GM19467 (cell line): ENCODE measurements around the gene CAPN12.
A peak's percentile ranks its signal among the peaks of the same experiment; 100 is the strongest.
"Not testable (repeated sequence)": the region's sequence is repeated elsewhere in the genome, so short reads cannot be mapped to it uniquely, and the experiment has no call there.

ENCODE experiments used
- ATAC-seq: cut with Tn5 transposase; IDR thresholded peaks from one replicate; pipeline ENCODE4 v1.9.1; 2021; ENCODE audit warnings: mild to moderate bottlenecking, moderate library complexity; ENCODE audit not compliant: unreplicated experiment

The CAPN12 gene, protein sequence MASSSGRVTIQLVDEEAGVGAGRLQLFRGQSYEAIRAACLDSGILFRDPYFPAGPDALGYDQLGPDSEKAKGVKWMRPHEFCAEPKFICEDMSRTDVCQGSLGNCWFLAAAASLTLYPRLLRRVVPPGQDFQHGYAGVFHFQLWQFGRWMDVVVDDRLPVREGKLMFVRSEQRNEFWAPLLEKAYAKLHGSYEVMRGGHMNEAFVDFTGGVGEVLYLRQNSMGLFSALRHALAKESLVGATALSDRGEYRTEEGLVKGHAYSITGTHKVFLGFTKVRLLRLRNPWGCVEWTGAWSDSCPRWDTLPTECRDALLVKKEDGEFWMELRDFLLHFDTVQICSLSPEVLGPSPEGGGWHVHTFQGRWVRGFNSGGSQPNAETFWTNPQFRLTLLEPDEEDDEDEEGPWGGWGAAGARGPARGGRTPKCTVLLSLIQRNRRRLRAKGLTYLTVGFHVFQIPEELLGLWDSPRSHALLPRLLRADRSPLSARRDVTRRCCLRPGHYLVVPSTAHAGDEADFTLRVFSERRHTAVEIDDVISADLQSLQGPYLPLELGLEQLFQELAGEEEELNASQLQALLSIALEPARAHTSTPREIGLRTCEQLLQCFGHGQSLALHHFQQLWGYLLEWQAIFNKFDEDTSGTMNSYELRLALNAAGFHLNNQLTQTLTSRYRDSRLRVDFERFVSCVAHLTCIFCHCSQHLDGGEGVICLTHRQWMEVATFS

DNA sequence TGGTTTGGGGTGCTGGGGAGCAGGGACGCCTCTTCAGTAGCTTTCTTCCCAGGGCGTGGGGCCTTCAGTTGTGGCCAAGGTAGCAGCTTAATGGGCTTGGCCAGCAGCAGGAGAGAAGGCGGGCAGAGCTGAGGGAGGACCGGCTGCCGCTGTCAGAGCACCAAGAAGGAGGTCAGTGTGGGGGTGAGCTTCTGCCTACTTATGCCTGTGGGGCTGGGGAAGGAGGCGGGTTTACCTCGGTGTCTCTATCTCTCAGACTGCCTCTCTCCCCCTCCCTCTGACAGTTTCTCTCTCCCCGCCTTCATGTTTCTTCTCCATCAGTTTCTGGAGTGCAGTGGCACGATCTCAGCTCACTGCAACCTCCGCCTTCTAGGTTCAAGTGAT is at the start of gene CAPN12:
CAPN12 (minus strand) TSS at position 177 of the 384 bp plus-strand sequence. CDS start 309 bp downstream, outside the sequence.
- no peak for ATAC-seq

DNA sequence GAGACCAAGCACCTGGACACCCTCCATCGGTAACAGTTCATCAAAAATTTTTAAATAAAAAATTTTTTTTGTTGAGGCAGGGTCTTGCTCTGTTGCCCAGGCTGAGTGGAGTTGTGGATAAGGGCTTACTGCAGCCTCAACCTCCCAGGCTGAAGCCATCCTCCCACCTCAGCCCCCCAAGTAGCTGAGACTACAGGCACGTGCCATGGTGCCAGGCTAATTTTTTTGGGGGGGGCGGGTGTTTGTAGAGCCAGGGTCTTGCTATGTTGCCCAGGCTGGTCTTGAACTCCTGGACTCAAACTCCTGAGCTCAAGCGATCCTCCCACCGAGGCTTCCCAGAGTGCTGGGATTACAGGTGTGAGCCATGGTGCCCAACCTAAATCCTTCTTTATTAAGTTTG is 49.4 kb upstream of the CAPN12 start:
- ATAC-seq = no peak

DNA sequence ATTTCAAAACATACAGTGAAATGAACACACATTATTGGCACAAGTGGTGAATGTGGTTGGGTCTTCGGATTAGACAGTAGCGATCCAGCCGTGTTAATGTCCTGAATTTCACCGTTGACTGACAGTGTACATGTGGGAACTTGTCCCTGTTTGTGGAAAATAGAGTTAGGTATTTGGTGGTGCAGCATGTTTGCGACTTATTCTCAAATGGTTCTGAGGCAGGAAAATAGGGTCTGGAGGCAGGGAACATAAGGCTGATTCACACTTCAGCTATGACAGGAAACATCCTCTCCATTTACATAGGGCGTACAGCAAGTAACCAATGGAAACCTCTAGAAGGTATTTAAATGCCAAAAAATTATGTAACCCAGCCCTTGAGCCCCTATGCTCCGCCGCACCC is 48.9 kb upstream of the CAPN12 start:
- ATAC-seq = no peak

DNA sequence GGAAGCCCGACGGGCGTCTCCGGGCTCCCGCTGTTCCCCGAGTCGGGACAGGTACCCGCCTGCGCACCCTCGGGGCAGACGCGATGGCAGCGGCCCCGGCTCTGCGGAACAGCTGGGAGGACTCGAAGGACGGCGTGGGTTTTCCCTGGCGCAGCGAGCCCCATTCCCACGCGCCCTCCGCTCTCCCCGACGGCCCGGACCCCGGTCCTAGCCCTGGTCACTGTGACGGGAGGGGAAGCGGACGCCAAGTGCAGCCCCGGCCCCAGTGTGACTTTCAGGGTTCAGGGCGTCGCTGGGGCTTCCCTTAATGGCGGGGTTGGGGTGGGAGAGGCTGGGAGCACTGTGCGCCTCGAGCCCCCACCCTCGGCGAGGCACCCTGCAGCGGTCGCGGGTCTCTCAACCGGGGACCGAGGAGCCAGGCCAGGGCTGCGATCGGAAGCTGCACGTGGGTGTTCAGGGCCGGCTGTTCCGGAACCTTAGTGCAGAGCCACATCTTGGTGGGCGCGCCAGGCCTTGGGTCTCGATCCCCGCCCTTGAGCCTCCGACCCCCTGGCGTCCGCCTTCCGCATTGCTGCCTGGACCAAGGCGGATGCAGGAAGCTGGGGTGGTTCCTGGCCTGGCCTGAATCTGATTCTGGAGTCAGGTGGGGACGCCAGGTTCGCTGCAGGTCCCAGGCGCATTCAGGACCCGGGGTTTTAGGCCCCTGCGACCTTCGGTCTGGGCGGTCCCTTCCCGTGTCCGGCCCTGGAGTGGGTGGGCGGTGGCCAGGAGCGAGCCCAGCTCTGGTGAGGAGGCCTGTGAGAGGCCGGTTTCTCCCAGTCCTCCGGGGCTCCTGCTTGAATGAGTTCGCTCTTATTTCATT is 48.2 kb upstream of the CAPN12 start:
- no peak for ATAC-seq

DNA sequence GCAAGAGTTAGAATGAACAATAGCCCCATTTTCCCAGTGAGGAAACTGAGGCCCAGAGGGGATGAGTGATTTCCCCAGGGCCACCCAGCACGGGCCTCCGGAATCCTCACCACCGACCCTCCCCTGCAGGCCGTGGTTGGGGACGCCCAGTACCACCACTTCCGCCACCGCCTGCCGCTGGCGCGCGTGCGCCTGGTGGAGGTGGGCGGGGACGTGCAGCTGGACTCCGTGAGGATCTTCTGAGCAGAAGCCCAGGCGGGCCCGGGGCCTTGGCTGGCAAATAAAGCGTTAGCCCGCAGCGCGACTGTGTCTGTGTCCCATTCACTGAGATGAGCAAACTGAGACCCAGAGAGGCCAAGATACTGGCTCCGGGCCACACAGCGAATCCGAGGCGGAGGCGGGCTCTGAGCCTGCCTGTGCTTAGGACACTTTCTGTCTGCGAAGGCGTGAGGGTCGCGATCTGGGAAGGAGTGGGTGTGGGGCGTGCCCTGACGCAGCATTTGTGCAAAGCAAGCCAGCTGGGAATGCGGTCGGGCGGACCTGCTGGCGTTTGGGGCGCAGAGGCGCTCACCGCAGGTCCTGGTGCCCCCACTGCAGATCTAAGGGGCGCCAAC is 47.3 kb upstream of the CAPN12 start:
- ATAC-seq = peak; percentile 56

DNA sequence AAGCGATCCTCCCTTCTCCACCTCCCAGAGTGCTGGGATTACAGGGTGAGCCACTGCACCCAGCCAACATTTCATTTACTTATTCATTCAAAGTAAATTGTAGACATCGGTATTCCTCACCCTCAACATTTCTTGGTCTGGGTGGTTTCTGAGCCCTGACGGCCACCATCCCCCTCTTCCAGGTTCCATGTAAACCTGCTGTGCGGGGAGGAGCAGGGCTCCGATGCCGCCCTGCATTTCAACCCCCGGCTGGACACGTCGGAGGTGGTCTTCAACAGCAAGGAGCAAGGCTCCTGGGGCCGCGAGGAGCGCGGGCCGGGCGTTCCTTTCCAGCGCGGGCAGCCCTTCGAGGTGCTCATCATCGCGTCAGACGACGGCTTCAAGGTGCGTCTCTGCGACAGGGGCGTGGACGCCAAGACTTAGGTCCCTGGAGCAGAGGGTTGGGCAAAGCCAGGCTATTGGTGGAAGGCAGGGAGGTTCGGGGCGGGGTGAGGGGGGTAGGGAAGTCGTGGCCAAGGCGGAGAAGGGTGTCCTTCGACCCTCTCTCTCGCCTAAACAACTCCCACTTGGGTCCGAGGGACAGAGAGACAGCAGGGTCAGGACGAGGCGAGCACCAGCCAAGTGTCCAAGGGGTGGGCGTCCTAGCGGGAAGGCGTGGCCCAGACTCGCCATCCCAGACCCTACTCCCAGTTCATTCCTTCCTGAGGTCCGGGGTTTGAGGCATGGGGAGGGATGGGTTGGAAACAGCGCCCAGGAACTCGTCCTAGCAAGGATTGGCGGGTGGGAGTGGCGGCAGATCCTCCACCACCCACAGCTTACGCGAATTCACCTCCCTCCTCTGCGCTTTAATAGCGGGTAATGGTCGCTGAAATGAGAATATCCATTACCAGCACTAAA is 46.5 kb upstream of the CAPN12 start:
- not testable (repeated sequence) for ATAC-seq

DNA sequence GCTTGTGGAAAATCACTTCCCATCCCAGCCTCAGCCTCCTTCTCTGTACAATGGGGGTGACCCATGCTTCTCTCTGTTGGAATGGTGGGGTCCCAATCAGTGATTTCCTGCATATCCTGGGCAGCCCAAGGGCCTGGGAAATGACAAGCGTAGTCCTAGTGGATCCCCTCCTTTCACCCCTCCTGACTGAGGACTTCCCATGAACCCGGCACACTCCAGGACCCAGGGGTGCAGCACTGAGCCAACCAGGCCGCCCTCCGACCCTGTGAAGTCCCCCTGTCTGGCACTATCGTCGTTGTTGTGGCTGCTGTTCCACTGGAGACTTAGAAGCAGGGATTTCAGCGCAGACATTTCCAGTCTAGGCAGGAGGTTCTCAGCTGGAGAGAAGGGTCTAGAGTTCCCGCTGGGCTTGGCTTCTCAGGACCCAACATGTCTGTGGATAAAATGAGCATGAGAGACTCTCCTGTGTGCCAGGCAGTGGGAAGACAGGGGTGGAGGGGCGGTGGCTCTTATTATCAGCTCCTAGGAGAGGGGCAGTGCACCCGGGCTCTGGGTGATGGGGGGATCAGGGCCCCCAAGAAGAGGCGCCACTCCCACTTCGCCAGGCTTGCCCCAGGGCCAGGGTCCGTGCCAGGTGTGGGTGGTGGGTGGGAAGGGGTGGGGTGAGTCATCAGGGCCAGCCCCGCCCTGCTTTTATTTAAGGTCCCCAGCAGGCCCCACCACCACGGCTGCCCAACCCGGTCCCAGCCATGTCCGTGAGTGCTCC is 44.4 kb upstream of the CAPN12 start, which contains the start of gene LGALS7B:
LGALS7B (plus strand) TSS at position 723 of the 766 bp plus-strand sequence; CDS start at position 750, 27 bp downstream.
- no peak for ATAC-seq

DNA sequence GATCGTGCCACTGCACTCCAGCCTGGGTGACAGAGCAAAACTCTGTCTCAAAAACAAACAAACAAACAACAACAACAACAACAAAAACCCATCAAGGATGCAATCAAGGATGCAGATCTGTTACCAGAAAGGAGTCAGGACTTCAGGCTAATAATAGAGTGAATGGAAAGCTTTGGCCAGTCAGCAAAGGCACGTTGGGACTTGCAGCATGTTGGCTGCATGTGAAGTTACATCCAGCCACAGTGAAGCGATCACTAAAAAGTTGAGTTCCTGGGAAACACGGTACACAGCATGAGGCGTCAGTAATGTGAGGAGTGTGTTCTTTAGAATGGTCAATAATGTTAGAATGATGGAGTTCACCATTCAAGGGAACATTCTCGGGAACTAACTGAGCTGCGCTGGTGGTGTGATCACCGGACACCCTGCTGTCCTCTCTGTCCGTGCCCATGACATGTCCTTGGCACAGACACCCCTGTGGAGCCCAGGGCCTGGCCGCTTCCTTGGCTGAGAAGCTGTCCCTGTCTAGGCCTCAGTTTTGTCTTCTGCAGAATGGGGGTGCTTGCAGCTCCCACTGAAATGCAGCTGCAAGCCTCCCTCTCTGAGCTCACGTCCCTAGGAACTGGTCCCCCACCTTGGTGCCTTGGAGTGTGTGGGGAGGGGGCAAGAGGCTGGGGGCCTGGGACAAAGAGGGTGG is 42.4 kb upstream of the CAPN12 start:
- ATAC-seq = no peak

DNA sequence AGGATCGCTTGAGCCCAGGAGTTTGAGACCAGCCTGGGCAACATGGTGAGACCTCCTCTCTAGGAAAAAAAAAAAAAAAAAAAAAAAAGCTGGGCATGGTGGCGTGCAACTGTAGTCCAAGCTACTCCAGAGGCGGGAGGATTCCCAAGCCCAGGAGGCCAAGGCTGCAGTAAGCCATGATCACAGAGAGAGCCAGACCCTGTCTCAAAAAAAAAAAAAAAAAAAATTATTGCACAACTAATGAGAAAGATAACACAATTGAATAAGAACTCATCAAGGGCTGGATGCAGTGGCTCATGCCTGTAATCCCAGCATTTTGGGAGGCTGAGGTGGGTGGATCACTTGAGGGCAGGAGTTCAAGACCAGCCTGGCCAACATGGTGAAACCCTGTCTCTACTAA is 41.8 kb upstream of the CAPN12 start:
- not testable (repeated sequence) for ATAC-seq

DNA sequence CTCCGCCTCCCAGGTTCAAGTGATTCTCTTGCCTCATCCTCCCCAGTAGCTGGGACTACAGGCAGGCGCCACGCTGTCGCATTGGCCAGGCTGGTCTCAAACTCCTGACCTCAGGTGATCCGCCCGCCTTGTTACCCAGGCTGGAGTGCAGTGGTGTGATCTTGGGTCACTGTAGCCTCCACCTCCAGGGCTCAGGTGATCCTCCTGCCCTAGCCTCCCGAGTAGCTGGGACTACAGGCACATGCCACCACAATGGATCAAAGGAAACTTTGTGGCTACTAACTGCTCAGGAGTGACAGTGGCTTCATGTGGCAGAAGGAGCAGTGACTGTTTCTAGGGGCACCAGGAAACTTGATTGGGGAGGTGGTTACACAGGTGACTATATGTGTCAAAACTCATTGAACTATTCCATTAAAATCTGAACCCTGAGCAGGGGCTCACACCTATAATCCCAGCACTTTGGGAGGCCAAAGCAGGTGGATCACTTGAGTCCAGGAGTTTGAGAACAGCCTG is 41.0 kb upstream of the CAPN12 start:
- no peak for ATAC-seq

DNA sequence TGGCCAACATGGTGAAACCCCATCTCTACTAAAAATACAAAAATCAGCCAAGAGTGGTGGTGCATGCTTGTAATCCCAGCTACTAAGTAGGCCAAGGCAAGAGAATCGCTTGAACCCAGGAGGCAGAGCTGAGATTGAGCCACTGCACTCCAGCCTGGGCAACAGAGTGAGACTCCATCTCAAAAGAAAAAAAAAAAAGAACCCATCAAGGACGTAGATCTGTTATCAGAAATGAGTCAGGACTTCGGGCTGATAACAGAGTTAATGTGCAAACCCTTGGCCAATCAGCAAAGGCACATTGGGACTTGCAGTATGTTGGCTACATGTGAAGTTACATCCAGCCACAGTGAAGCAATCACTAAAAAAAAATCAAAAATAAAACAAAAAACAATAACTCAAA is 40.0 kb upstream of the CAPN12 start:
- ATAC-seq = no peak

DNA sequence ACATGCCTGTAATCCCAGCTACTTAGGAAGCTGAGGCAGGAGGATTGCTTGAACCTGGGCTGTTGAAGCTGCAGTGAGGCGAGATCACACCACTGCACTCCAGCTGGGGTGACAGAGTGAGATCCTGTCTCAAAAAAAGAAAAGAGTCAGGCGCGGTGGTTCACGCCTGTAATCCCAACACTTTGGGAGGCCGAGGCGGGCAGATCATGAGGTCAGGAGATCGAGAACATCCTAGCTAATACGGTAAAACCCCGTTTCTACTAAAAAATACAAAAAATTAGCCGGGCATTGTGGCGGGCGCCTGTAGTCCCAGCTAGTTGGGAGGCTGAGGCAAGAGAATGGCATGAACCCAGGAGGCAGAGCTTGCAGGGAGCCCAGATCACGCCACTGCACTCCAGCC is 37.9 kb upstream of the CAPN12 start:
- not testable (repeated sequence) for ATAC-seq

DNA sequence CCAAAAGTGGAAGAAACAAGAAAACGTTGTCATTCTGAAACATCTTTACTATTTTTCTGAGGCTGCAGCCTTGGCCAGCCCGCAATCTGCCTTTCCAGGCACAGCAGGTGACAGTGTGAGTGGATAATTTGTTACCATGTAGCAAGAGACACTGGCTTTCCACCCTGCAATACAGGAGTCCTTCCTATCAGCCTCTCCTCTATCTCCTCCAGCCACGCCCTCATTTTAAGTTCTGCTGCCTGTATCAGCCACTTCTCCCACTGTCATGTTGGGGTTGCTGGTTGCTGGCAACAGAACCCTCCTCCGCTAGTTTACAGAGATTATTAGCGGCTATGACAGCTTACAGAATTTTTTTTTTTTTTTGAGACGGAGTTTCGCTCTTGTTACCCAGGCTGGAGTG is 36.8 kb upstream of the CAPN12 start:
- no peak for ATAC-seq

DNA sequence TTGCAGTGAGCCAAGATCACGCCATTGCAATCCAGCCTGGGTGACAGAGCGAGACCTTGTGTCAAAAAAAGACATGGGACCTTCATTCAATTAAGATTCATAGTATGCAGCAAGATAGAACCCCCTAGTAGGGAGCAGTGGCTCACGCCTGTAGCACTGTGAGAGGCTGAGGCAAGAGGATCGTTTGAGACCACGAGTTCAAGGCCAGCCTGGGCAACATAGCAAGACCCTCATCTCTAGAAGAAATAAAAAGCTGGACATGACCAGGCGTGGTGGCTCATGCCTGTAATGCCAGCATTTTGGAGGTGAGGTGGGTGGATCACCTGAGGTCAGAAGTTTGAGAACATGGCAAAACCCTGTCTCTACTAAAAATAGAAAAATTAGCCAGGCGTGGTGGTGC is 36.2 kb upstream of the CAPN12 start:
- ATAC-seq = no peak

DNA sequence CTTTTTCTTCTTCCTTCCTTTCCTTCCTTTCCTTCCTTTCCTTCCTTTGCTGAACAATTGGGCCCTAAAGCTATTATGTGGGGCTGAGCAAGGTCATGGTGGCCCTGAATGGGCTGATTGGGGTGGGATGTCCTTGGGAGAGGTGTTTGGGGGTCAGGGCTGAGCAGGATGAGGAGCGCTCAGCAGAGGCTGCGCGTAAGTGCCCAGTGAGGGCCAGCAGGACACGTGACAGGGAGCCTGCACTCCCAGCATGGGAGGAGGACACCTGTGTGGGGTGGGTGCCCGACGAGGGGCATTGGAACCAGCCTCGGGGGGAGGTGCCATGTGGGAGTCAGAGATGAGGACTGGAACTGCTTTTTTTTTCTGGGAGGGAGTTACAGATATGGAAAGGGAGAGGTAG is 34.5 kb upstream of the CAPN12 start:
- ATAC-seq = no peak

DNA sequence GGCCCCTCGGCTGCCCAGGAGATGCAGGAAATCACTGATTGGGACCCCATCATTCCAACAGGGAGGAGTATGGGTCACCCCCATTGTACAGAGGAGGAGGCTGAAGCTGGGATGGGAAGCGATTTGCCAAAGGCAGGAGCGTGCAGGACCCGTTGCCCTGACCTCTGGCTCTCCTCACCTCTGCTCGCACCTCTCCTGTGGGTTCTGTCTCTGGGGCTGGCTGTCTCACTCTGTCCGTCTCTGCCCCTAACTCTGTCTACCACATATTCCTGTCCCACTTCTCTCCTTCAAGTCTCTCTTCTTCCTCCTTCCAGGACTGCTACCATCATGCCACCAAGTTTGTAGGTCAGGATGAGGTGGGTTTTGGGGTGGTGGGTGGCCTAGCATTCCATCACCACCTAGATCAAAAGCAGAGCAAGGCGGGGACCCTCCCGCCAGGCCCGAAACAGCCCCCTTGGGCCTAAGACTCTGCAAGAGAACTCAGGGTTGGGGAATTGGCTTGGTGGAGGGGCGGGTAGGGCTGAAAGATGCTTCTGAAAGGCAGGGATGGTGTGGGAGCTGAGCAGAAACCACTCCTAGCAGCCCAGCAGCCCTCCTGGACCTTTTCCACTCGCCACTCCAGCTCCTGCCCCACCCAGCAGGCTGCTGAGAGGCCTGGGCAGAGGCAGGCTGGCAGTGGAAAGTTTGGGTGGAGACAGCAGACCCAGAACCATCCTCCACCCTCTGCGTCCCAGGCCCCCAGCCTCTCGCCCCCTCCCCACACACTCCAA is 30.1 kb upstream of the CAPN12 start:
- ATAC-seq = no peak

DNA sequence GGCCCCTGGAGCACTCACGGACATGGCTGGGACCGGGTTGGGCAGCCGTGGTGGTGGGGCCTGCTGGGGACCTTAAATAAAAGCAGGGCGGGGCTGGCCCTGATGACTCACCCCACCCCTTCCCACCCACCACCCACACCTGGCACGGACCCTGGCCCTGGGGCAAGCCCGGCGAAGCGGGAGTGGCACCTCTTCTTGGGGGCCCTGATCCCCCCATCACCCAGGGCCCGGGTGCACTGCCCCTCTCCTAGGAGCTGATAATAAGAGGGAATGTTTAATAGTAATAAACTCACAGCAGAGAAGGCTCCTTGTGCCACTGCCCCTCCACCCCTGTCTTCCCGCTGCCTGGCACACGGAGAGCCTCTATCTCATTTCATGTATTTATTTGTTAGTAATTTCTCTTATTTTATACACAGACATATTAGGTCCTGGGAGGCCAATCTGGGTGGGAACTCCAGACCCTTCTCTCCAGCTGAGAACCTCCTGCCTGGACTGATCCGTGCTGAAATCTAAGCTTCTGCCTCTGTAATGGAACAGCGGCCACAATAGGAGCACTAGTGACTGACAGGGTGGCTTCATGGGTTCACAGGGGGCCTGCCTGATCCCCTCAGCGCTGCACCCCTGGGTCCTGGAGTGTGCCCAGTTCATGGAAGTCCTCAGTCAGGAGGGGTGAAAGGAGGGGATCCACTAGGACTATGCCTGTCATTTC is 29.3 kb upstream of the CAPN12 start, which contains the start of gene LGALS7:
LGALS7 (minus strand) TSS at position 49 of the 709 bp plus-strand sequence; CDS start at position 24, 25 bp downstream.
- no peak for ATAC-seq
